Panc1 (cell line): ENCODE data around the gene TMED10. TPM values are rescaled to one million over a fixed set of nuclear protein-coding genes. Genes with fewer than 3 reads are reported as not detected.
"Not testable (repeated sequence)": the region's sequence is repeated elsewhere in the genome, so short reads cannot be mapped to it uniquely, and the experiment has no call there.

Experiments
- ATAC-seq: fragments of 200-7000 bp; cut with Tn5 transposase; 2 replicates; pipeline ENCODE4 v1.9.1; 2020; ENCODE audit warnings: mild to moderate bottlenecking, moderate library complexity
- BruUV-seq: library from RNA; stranded (reverse); fragments of 400-500 nt; replicated peaks from 2 replicates; lab custom pipeline; 2021; lab: Mats Ljungman, UMichigan
- CTCF ChIA-PET: fragments of 300-600 bp; sonication (Branson Sonifier 250); formaldehyde crosslinking; loops from one replicate; lab custom pipeline; 2022; ENCODE audit warnings: antibody characterized with exemption; lab: Charles Lee
- POLR2A ChIA-PET: fragments of 300-600 bp; sonication (Branson Sonifier 250); formaldehyde crosslinking; loops from one replicate; lab custom pipeline; 2022; ENCODE audit warnings: antibody characterized with exemption; lab: Charles Lee
- DNase-seq: peaks from one replicate; pipeline ENCODE4 v3.0.0-alpha.2; 2010; ENCODE audit warnings: low read depth, low spot score
- H3K27ac ChIP-seq: 2 replicates; pipeline ENCODE4 v1.5.1; 2011; ENCODE audit warnings: mild to moderate bottlenecking, low read length, inconsistent platforms
- H3K27me3 ChIP-seq: fragments of 200-500 bp; sonication (Bioruptor generic); 2 replicates; pipeline ENCODE4 v1.6.0; 2014; ENCODE audit warnings: low read length, inconsistent platforms; ENCODE audit not compliant: control insufficient read depth, insufficient read depth
- H3K36me3 ChIP-seq: fragments of 200-500 bp; sonication (Bioruptor generic); 2 replicates; pipeline ENCODE4 v1.5.1; 2014; ENCODE audit warnings: inconsistent platforms, mild to moderate bottlenecking, low read length, moderate library complexity; ENCODE audit not compliant: control insufficient read depth, insufficient read depth
- H3K4me1 ChIP-seq: 2 replicates; pipeline ENCODE4 v1.5.1; 2011; ENCODE audit warnings: inconsistent platforms, mild to moderate bottlenecking, low read length, moderate library complexity; ENCODE audit not compliant: control insufficient read depth, insufficient read depth
- H3K4me3 ChIP-seq, 2 experiments: 2 replicates each; pipeline ENCODE4 v1.5.1; 2011 to 2012; ENCODE audit warnings: low read depth in 2 of 2, low read length in 2 of 2, mild to moderate bottlenecking in 2 of 2, inconsistent platforms in 1 of 2, moderate library complexity in 1 of 2
- H3K9me3 ChIP-seq: fragments of 200-500 bp; sonication (Bioruptor generic); 2 replicates; pipeline ENCODE4 v1.5.1; 2014; ENCODE audit warnings: low read depth, mild to moderate bottlenecking, inconsistent platforms, low read length, moderate library complexity; ENCODE audit not compliant: control insufficient read depth, insufficient read depth
- CTCF ChIP-seq: fragments of 450-650 bp; IDR thresholded peaks from 2 replicates; pipeline ENCODE4 v1.5.1; 2017; ENCODE audit warnings: mild to moderate bottlenecking
- POLR2AphosphoS5 ChIP-seq: IDR thresholded peaks from 2 replicates; pipeline ENCODE4 v1.6.1; 2012; ENCODE audit warnings: mild to moderate bottlenecking, low read depth, low read length, moderate library complexity
- REST ChIP-seq, 2 experiments: IDR thresholded peaks; 2 replicates each; pipeline ENCODE4 v1.6.1; 2011 to 2012; ENCODE audit warnings: low read depth in 2 of 2, control low read depth in 1 of 2, low read length in 1 of 2, mild to moderate bottlenecking in 1 of 2, moderate library complexity in 1 of 2; ENCODE audit not compliant: insufficient read depth in 1 of 2
- SIN3A ChIP-seq: IDR thresholded peaks from 2 replicates; pipeline ENCODE4 v1.6.1; 2012; ENCODE audit warnings: low read depth, mild to moderate bottlenecking, low read length, moderate library complexity, borderline replicate concordance; ENCODE audit not compliant: insufficient read depth
- TCF7L2 ChIP-seq: IDR thresholded peaks from 2 replicates; pipeline ENCODE4 v1.6.1; 2011; ENCODE audit warnings: mild to moderate bottlenecking, low read depth, low read length, inconsistent platforms
- in situ Hi-C: cut with HindIII; loops from 2 replicates; pipeline ENCODE4 v1.10.0; 2016; ENCODE audit warnings: low sequenced_read_pairs, low pct_unique_long_range_greater_than_20kb
- intact Hi-C: fragments of 100-400 bp; cut with micrococcal nuclease; formaldehyde crosslinking; loops from one replicate; pipeline ENCODE4 v1.10.0; 2022; ENCODE audit not compliant: unreplicated experiment
- total RNA-seq: library from RNA; stranded (reverse); gene quantifications from one replicate; pipeline ENCODE4 v1.2.1, GENCODE V29; 2021; ENCODE audit not compliant: unreplicated experiment

Gene TMED10
- total RNA-seq, 1 experiment from 2014 or later: 183 TPM

- intact Hi-C loops (no loop called here), in situ Hi-C loops (no loop called here)
- H3K27me3 ChIP-seq: no peaks in the 10 kb centered on the region
- ChIA-PET POLR2A (interaction anchor here (0.7 kb wide), 1 partner anchor 142 kb away, joined by 6 read pairs; no protein-coding TSS in a partner anchor), CTCF (no interaction called here)
- ATAC-seq (no peak), DNase-seq (no peak)
- no peaks in the 10 kb centered on the region; the same call in 1 of the 2 replicates for H3K36me3 ChIP-seq
- H3K4me1 ChIP-seq: no peaks in the 10 kb centered on the region
- H3K27ac ChIP-seq: no peak overlapping the region
- TF ChIP-seq POLR2AphosphoS5 (no peak), REST (IDR thresholded peaks at IDR 0.05; ENCODE audit: insufficient read depth in 1 of 2, low read depth in 2 of 2, low read length in 1 of 2) (no peak), SIN3A (no peak), CTCF (no peak), TCF7L2 (no peak)
- no TSS peak for BruUV-seq
- no peak overlapping the region for H3K4me3 ChIP-seq
- H3K9me3 ChIP-seq: no peaks in the 10 kb centered on the region
Observed at GRCh38 chr14:75153295-75153694, 23.1 kb downstream of the TMED10 start.

GRCh38 chr14:75151851-75152250 is 24.6 kb downstream of the TMED10 start:
- H3K4me1 ChIP-seq: no peaks in the 10 kb centered on the region
- ChIA-PET POLR2A (no interaction called here), CTCF (no interaction called here)
- BruUV-seq: no TSS peak
- in situ Hi-C loops: no loop called here
- H3K4me3 ChIP-seq: no peak overlapping the region
- ATAC-seq (no peak), DNase-seq (no peak)
- intact Hi-C loops: no loop called here
- no peaks in the 10 kb centered on the region for H3K27me3 ChIP-seq
- no peak overlapping the region for H3K27ac ChIP-seq
- no peaks in the 10 kb centered on the region; the same call in 1 of the 2 replicates for H3K36me3 ChIP-seq
- no peaks in the 10 kb centered on the region for H3K9me3 ChIP-seq
- TF ChIP-seq CTCF: no peak
- no peak for TF ChIP-seq SIN3A

- in situ Hi-C loops, H3K36me3 ChIP-seq, H3K27ac ChIP-seq, POLR2A ChIA-PET, H3K9me3 ChIP-seq, CTCF ChIA-PET, H3K27me3 ChIP-seq, H3K4me1 ChIP-seq, ATAC-seq, DNase-seq, H3K4me3 ChIP-seq, BruUV-seq, intact Hi-C loops: not testable (repeated sequence)
Observed at GRCh38 chr14:75150637-75151036, 25.8 kb downstream of the TMED10 start.
